ENCODE data around the gene SPAG8.

The SPAG8 gene

DNA sequence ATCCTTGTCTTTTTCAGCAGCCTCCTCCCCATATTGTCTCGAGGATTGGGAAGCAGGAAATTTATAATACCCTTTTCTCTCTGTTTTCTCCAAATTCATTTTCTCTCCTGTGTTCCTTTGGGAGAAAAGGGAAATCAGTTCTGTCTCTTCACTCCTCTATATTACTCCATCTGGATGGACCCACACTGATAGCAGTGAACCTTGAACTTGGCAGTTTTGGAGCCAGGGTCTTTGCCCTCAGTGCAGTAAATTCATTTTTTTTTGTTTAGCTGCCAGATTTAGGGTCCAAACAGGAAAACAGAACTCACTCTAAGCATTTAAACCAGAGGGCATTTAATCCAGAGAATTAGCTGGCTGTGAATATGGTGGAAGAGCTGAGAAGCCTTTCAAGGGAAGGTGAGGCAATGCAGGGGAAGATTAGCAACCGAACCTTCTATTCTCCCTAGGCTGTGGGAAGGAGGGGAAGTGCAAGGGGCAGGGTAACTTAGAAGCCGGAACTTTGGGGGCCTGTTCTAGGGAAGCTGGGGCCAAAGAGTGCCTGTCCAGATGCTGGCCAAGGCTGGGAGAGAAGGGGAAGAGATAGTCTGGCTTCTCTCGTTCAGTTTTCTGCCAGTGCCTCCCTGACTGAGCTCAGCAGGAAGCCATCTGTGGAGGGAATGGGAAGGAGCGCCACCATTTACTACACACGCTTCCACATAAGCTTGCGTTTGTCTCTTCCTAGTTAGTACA is 37.0 kb downstream of the SPAG8 start:
- no peak for DNase-seq (ENCODE audit: low read depth in 2 of 2)

GRCh38 chr9:35771943-35772342 is 40.1 kb downstream of the SPAG8 start:
- no peak for DNase-seq (ENCODE audit: low read depth in 2 of 2)

GRCh38 chr9:35771534-35771933 is 40.5 kb downstream of the SPAG8 start:
- no peak for DNase-seq (ENCODE audit: low read depth in 2 of 2)

GRCh38 chr9:35771075-35771433 is 41.0 kb downstream of the SPAG8 start:
- DNase-seq (ENCODE audit: low read depth in 2 of 2), result no peak

GRCh38 chr9:35769763-35770162 is 42.3 kb downstream of the SPAG8 start:
- no peak for DNase-seq (ENCODE audit: low read depth in 2 of 2)

- DNase-seq (ENCODE audit: low read depth in 2 of 2), result no peak
Measured at GRCh38 chr9:35767458-35767857, 44.6 kb downstream of the SPAG8 start.

DNA sequence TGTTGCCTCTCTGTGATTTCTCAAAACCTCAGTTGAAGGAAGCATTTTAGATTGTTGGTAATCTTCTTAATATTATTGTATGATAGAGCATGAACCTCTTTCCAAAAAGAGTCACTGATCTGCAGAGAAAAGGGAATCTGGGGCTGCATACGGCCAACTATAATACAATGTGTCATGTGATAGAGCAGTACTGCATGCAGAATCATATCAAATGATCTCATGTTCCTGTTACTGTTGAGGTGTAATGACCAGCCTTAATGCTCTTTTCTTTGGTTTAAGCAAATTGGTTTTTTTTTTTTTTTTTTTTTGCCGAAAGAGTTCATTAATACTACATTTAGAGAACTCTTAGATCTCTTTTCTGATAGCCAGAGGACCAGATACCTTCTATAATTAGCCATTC is 45.1 kb downstream of the SPAG8 start:
- no peak for DNase-seq (ENCODE audit: low read depth in 2 of 2)

- no peak for DNase-seq (ENCODE audit: low read depth in 2 of 2)
Measured at GRCh38 chr9:35763803-35764202, 48.3 kb downstream of the SPAG8 start.

- no peak for DNase-seq (ENCODE audit: low read depth in 2 of 2)
Measured at GRCh38 chr9:35763181-35763580, 48.9 kb downstream of the SPAG8 start.

- no peak for DNase-seq (ENCODE audit: low read depth in 2 of 2)
Measured at GRCh38 chr9:35760651-35761050, 51.4 kb downstream of the SPAG8 start.

- no peak for DNase-seq (ENCODE audit: low read depth in 2 of 2)
Measured at GRCh38 chr9:35759795-35760194, 52.3 kb downstream of the SPAG8 start.

Measured in activated CD8-positive, alpha-beta memory T cell treated with anti-CD3 and anti-CD28 coated beads for 4 hours (primary cell).